K562 (cell line): Measurements from ENCODE around the gene CD164L2. TPM values are rescaled to one million over a fixed set of nuclear protein-coding genes. Genes with fewer than 3 reads are reported as not detected.

ENCODE experiments used
- ATAC-seq: fragments of 200-7000 bp; cut with Tn5 transposase; 3 replicates; pipeline ENCODE4 v1.9.1; 2020; ENCODE audit warnings: moderate library complexity
- BruUV-seq: library from RNA; stranded (reverse); fragments of 400-500 nt; replicated peaks from 2 replicates; lab custom pipeline; 2021; lab: Mats Ljungman, UMichigan
- CTCF ChIA-PET: fragments of 300-600 bp; formaldehyde crosslinking; extraction: SDS; loops from one replicate; lab custom pipeline; 2021; ENCODE audit warnings: low intra/inter-chr PET ratio; lab: Yijun Ruan, JAX
- POLR2A ChIA-PET: fragments of 300-600, 350-650 bp; sonication (Branson Sonifier 250); formaldehyde crosslinking; extraction: SDS; loops from one replicate; lab custom pipeline; 2021; ENCODE audit warnings: antibody characterized with exemption, inconsistent platforms; lab: Yijun Ruan, JAX
- DNase-seq, 4 experiments: peaks; one replicate each; pipeline versions ENCODE4 v3.0.0 to v3.0.0-alpha.2; 2011 to 2018; ENCODE audit warnings: low spot score in 3 of 4, mixed read lengths in 3 of 4; ENCODE audit errors: extremely low read depth in 1 of 4
- FAIRE-seq: peaks from 2 replicates; lab custom pipeline; 2011; peaks lifted over from hg19 to GRCh38; lab: Jason Lieb, UNC
- H2AFZ ChIP-seq: 2 replicates; pipeline ENCODE4 v1.6.0; 2011; ENCODE audit warnings: low read depth, low read length, control low read depth, inconsistent platforms
- H3K27ac ChIP-seq: fragments of 200-600 bp; 3 replicates; pipeline ENCODE4 v1.8.0; 2011; ENCODE audit warnings: low read depth, mild to moderate bottlenecking, control low read depth, inconsistent platforms, low read length, moderate library complexity, mixed read lengths; ENCODE audit errors: extremely low read depth
- H3K27me3 ChIP-seq, 2 experiments: fragments of 300-600 bp in 1 of 2; 2 replicates in 1 of 2; 3 replicates in 1 of 2; pipeline versions ENCODE4 v1.6.0 to v1.8.0; 2011; ENCODE audit warnings: inconsistent platforms in 2 of 2, low read length in 2 of 2, mild to moderate bottlenecking in 1 of 2, mixed read lengths in 1 of 2, moderate library complexity in 1 of 2; ENCODE audit not compliant: control insufficient read depth in 2 of 2, insufficient read depth in 2 of 2
- H3K36me3 ChIP-seq: fragments of 300-600 bp; 3 replicates; pipeline ENCODE4 v1.8.0; 2011; ENCODE audit warnings: mild to moderate bottlenecking, low read length, inconsistent platforms; ENCODE audit not compliant: control insufficient read depth, insufficient read depth
- H3K4me1 ChIP-seq, 2 experiments: fragments of 200-600 bp in 1 of 2; replicated peaks in 1 of 2; 2 replicates in 1 of 2; 3 replicates in 1 of 2; pipeline versions ENCODE4 v1.5.1 to v1.8.0; 2011; ENCODE audit warnings: inconsistent platforms in 2 of 2, low read length in 2 of 2, mild to moderate bottlenecking in 1 of 2, mixed read lengths in 1 of 2, moderate library complexity in 1 of 2; ENCODE audit not compliant: control insufficient read depth in 2 of 2, insufficient read depth in 2 of 2
- H3K4me2 ChIP-seq: 2 replicates; pipeline ENCODE4 v1.6.1; 2011; ENCODE audit warnings: low read length, control low read depth, inconsistent platforms, mixed read lengths; ENCODE audit not compliant: insufficient read depth
- H3K4me3 ChIP-seq: fragments of 200-600 bp; sonication (generic), shearing (Covaris generic); 2 replicates; pipeline ENCODE4 v1.5.1; 2016; ENCODE audit warnings: control low read depth, inconsistent platforms
- H3K79me2 ChIP-seq: fragments of 200-600 bp; 3 replicates; pipeline ENCODE4 v1.8.0; 2011; ENCODE audit warnings: low read length, inconsistent platforms; ENCODE audit not compliant: control insufficient read depth, insufficient read depth
- H3K9ac ChIP-seq, 2 experiments: 2 replicates each; pipeline versions ENCODE4 v1.6.0 to v1.6.1; 2011; ENCODE audit warnings: low read depth in 2 of 2, low read length in 2 of 2, control low read depth in 1 of 2, inconsistent platforms in 1 of 2, mild to moderate bottlenecking in 1 of 2, mixed read lengths in 1 of 2; ENCODE audit not compliant: insufficient read depth in 1 of 2
- H3K9me1 ChIP-seq: one replicate; pipeline ENCODE4 v1.6.0; 2011; ENCODE audit warnings: inconsistent platforms, mild to moderate bottlenecking, low read length, moderate library complexity; ENCODE audit not compliant: control insufficient read depth, insufficient read depth
- H3K9me3 ChIP-seq: replicated peaks from 2 replicates; pipeline ENCODE4 v1.5.1; 2011; ENCODE audit warnings: low read depth, low read length, inconsistent platforms; ENCODE audit not compliant: control insufficient read depth, insufficient read depth
- H4K20me1 ChIP-seq: replicated peaks from 2 replicates; pipeline ENCODE4 v1.6.1; 2011; ENCODE audit warnings: low read length, inconsistent platforms, mixed read lengths; ENCODE audit not compliant: control insufficient read depth, insufficient read depth
- EGR1 ChIP-seq: fragments of 450-650 bp; conservative IDR thresholded peaks from 2 replicates; pipeline ENCODE4 v1.6.1; 2017; ENCODE audit warnings: mild to moderate bottlenecking
- JUN ChIP-seq, 2 experiments: sonication (generic) in 1 of 2; formaldehyde crosslinking in 1 of 2; IDR thresholded peaks; 2 replicates each; pipeline versions ENCODE4 v1.6.1 to v1.8.0; 2012 to 2022; ENCODE audit warnings: borderline replicate concordance in 2 of 2, mild to moderate bottlenecking in 2 of 2, improper control_type of control experiment in 1 of 2, low read depth in 1 of 2, low read length in 1 of 2, missing genetic modification reagents in 1 of 2
- MCM2 ChIP-seq: fragments of 450-650 bp; IDR thresholded peaks from 2 replicates; pipeline ENCODE4 v1.6.1; 2017; ENCODE audit warnings: low read depth, mild to moderate bottlenecking
- MYNN ChIP-seq, 2 experiments: sonication (generic); formaldehyde crosslinking in 1 of 2; IDR thresholded peaks; 2 replicates each; pipeline versions ENCODE4 v1.5.0 to v1.6.1; 2016 to 2020; ENCODE audit warnings: antibody characterized with exemption in 1 of 2, missing genetic modification reagents in 1 of 2
- POLR2G ChIP-seq: fragments of 200-400 bp; formaldehyde crosslinking; IDR thresholded peaks from 2 replicates; pipeline ENCODE4 v1.6.1; 2017; ENCODE audit warnings: low read depth, mild to moderate bottlenecking, antibody characterized with exemption, low read length, moderate library complexity
- RBM17 ChIP-seq: fragments of 200-400 bp; formaldehyde crosslinking; IDR thresholded peaks from 2 replicates; pipeline ENCODE4 v1.6.1; 2017; ENCODE audit warnings: low read depth, mild to moderate bottlenecking, low read length, borderline replicate concordance
- ZNF778 ChIP-seq: fragments of 450-650 bp; formaldehyde crosslinking; IDR thresholded peaks from 2 replicates; pipeline ENCODE4 v1.4.0; 2020; ENCODE audit warnings: mild to moderate bottlenecking, moderate library complexity
- WGBS: fragments of 100-300 bp; shearing (Covaris generic); methylation state at CpG from one replicate; pipeline ENCODE4 v1.1.6; 2016; ENCODE audit warnings: low coverage, mixed read lengths; ENCODE audit not compliant: insufficient coverage; ENCODE audit errors: missing lambda C conversion rate; 5-methylcytosine and 5-hydroxymethylcytosine counted together
- in situ Hi-C: fragments of 300-500 bp; cut with MboI; formaldehyde crosslinking; loops from 4 replicates; pipeline ENCODE4 v1.15.0; 2018; ENCODE audit warnings: inconsistent platforms, mixed read lengths
- intact Hi-C: fragments of 100-400 bp; cut with micrococcal nuclease; formaldehyde crosslinking; loops from 2 replicates; pipeline ENCODE4 v1.14.2; 2022
- polyA plus RNA-seq, 8 experiments: library from polyadenylated mRNA; depleted of rRNA in 4 of 8; stranded (reverse) in 5 of 8; unstranded in 3 of 8; fragments of >200 nt; fragmentation: Nextera tagmentation in 2 of 8; fragmentation: Illumina TruSeq in 1 of 8; extraction: Ambion mirVana in 2 of 8; extraction: Trizol in 1 of 8; gene quantifications; 2 replicates each; pipeline versions ENCODE4 v1.2.1 to v1.2.3, GENCODE V29; 2011 to 2014; ENCODE audit warnings: inconsistent platforms in 1 of 8, missing spikeins in 1 of 8
- total RNA-seq, 7 experiments: library from RNA; depleted of rRNA in 6 of 7; stranded (reverse); fragments of >200 nt in 6 of 7; fragmentation: Illumina TruSeq in 2 of 7; extraction: Trizol in 2 of 7; gene quantifications; 2 replicates each; pipeline versions ENCODE4 v1.2.1 to v1.2.3, GENCODE V29; 2011 to 2021; ENCODE audit warnings: low replicate concordance in 1 of 7
- TF ChIP-seq, protein P1 (sequence below): sonication (generic); formaldehyde crosslinking; IDR thresholded peaks from 2 replicates; pipeline ENCODE4 v1.8.1; 2023; ENCODE audit warnings: mild to moderate bottlenecking, missing genetic modification reagents

CD164L2 gene
- total and polyA plus RNA-seq, 9 of the 15 experiments (the other 6 are each of a cell fraction or from before 2014, with no cell fraction given), result 0.08 to 0.92 (median 0.38) TPM; not detected in 1

GRCh38 chr1:27335506-27336422 is 47.4 kb downstream of the CD164L2 start:
- in situ Hi-C loops, result no loop called here
- Histone ChIP-seq H3K4me1 (peaks cover 0 to 14% of the 10 kb centered on the region in 2 experiments; a peak in 2 of 5 replicates), H3K4me3 (no peak overlapping the region), H3K9me1 (no peaks in the 10 kb centered on the region), H2AFZ (no peak overlapping the region), H3K9ac (peak overlapping the region in 1 of 2 experiments; percentile 38; a peak in 1 of 4 replicates), H3K79me2 (0 out of 3 replicates have a peak, but pooled peaks cover 1% of the 10 kb centered on the region), H4K20me1 (peaks cover 7% of the 10 kb centered on the region; the same call in 1 of the 2 replicates), H3K36me3 (peaks cover 61% of the 10 kb centered on the region; the same call in 2 of the 3 replicates), H3K27me3 (no peaks in the 10 kb centered on the region), H3K27ac (no peak overlapping the region), H3K9me3 (no peaks in the 10 kb centered on the region), H3K4me2 (no peak overlapping the region)
- no peak for FAIRE-seq
- intact Hi-C loops, result no loop called here
- POLR2A ChIA-PET, result interaction anchor here (0.6 to 4.2 kb wide), 6 partner anchors 8 to 606 kb away, joined by 3 to 23 read pairs (median 4); no protein-coding TSS in a partner anchor
- 94% methylated on average over 13 of the region's 17 CpGs for WGBS
- no TSS peak for BruUV-seq
- TF ChIP-seq, protein P1, sequence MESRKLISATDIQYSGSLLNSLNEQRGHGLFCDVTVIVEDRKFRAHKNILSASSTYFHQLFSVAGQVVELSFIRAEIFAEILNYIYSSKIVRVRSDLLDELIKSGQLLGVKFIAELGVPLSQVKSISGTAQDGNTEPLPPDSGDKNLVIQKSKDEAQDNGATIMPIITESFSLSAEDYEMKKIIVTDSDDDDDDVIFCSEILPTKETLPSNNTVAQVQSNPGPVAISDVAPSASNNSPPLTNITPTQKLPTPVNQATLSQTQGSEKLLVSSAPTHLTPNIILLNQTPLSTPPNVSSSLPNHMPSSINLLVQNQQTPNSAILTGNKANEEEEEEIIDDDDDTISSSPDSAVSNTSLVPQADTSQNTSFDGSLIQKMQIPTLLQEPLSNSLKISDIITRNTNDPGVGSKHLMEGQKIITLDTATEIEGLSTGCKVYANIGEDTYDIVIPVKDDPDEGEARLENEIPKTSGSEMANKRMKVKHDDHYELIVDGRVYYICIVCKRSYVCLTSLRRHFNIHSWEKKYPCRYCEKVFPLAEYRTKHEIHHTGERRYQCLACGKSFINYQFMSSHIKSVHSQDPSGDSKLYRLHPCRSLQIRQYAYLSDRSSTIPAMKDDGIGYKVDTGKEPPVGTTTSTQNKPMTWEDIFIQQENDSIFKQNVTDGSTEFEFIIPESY (CRISPR knock-in tag), result peak; percentile 20; the same call in 1 of the 2 replicates
- no peak for TF ChIP-seq MYNN (IDR thresholded peaks at IDR 0.05)
- TF ChIP-seq MYNN (CRISPR knock-in tag; IDR thresholded peaks at IDR 0.05), result no peak
- TF ChIP-seq POLR2G, result peak; percentile 59
- TF ChIP-seq EGR1, result no peak
- TF ChIP-seq JUN (IDR thresholded peaks at IDR 0.05; ENCODE audit: borderline replicate concordance, low read depth, low read length), result no peak
- TF ChIP-seq JUN (CRISPR knock-in tag; IDR thresholded peaks at IDR 0.05; ENCODE audit: borderline replicate concordance), result no peak
- no peak for TF ChIP-seq RBM17
- no peak for TF ChIP-seq MCM2
- no peak for TF ChIP-seq ZNF778 (CRISPR knock-in tag)
- ATAC-seq, result no peak
- CTCF ChIA-PET, result no interaction called here
- DNase-seq, result no peak
